ENCODE results near the gene CGB7.

The CGB7 gene

GRCh38 chr19:49097453-49098288 lies 40.1 kb upstream of the CGB7 start:
- no peak for DNase-seq (ENCODE audit: extremely low read depth, low read depth)
- TF ChIP-seq CTCF (IDR thresholded peaks at IDR 0.05; ENCODE audit: low read depth, low read length) = peak; percentile 100

- no peak for TF ChIP-seq CTCF (IDR thresholded peaks at IDR 0.05; ENCODE audit: low read depth, low read length)
Observed at GRCh38 chr19:49094505-49095482, 37.2 kb upstream of the CGB7 start.

GRCh38 chr19:49092686-49093085 lies 35.1 kb upstream of the CGB7 start:
- TF ChIP-seq CTCF (IDR thresholded peaks at IDR 0.05; ENCODE audit: low read depth, low read length) = no peak
- no peak for DNase-seq (ENCODE audit: extremely low read depth, low read depth)

More at GRCh38 chr19:49094505-49095482, 37.2 kb upstream of the CGB7 start:
- DNase-seq (ENCODE audit: extremely low read depth, low read depth) = no peak

GRCh38 chr19:49091391-49092038 lies 34.0 kb upstream of the CGB7 start:
- no peak for DNase-seq (ENCODE audit: extremely low read depth, low read depth)
- TF ChIP-seq CTCF (IDR thresholded peaks at IDR 0.05; ENCODE audit: low read depth, low read length) = no peak

- no peak for DNase-seq (ENCODE audit: extremely low read depth, low read depth)
- TF ChIP-seq CTCF (IDR thresholded peaks at IDR 0.05; ENCODE audit: low read depth, low read length) = no peak
Observed at GRCh38 chr19:49086296-49086695, 28.7 kb upstream of the CGB7 start.

- no peak for TF ChIP-seq CTCF (IDR thresholded peaks at IDR 0.05; ENCODE audit: low read depth, low read length)
- DNase-seq (ENCODE audit: extremely low read depth, low read depth) = no peak
Observed at GRCh38 chr19:49085868-49086232, 28.3 kb upstream of the CGB7 start.
